Right cardiac atrium (tissue), 5 donors: ENCODE measurements around the gene F7. TPM values are rescaled to one million over a fixed set of nuclear protein-coding genes. Genes with fewer than 3 reads are reported as not detected.

Experiments
- polyA plus RNA-seq: library from polyadenylated mRNA; stranded (reverse); fragments of 200-250 nt; gene quantifications from one replicate; pipeline ENCODE4 v1.2.3, GENCODE V29; 2013
- total RNA-seq, 4 donors: library from RNA; stranded (reverse); fragmentation: NEBNext Ultra II Directional; extraction: Animal tissue kit (Norgen Biotek cat#: 25700); gene quantifications; one replicate each; pipeline ENCODE4 v1.2.1, GENCODE V29; 2021
- donor health status: healthy with polysubstance abuse.
- donor health status: DM: no; HTN: yes; CAD: no.
- donor health status: DM: no; HTN: no; CAD: no.
- donor health status: DM: no; HTN: yes; CAD: no; lungs with severe emphysema.
- donor health status: DM: yes; HTN: yes; CAD: no.

F7 gene
- total and polyA plus RNA-seq, 5 donors = 0.24 to 0.64 (median 0.37) TPM; not detected in 1

Other genes with a start within 250 kb of the F7 start
- gene MCF2L, start 136.6 kb upstream of the F7 start, total RNA-seq = 10 to 100 TPM; 18.0 to 47.5 (median 27.4) TPM
- 33.2 TPM for gene MCF2L, start 136.6 kb upstream of the F7 start, polyA plus RNA-seq
- gene F10, start 17.0 kb downstream of the F7 start, total RNA-seq = 10 to 100 TPM; 29.8 to 40.2 (median 34.4) TPM
- gene F10, start 17.0 kb downstream of the F7 start, polyA plus RNA-seq = 44.9 TPM
- under 1 TPM in 1 of 4 donors, not detected in 3; 0.15 TPM for gene PROZ, start 52.9 kb downstream of the F7 start, total RNA-seq
- gene PROZ, start 52.9 kb downstream of the F7 start, polyA plus RNA-seq = 0.14 TPM
- gene PCID2, start 102.9 kb downstream of the F7 start, total RNA-seq = 10 to 100 TPM; 42.0 to 55.1 (median 47.1) TPM
- 43.1 TPM for gene PCID2, start 102.9 kb downstream of the F7 start, polyA plus RNA-seq
- 100 to 1,000 TPM in 2 of 4 donors, 10 to 100 TPM in 2; 82.5 to 113 (median 99.9) TPM for gene CUL4A, start 103.8 kb downstream of the F7 start, total RNA-seq
- gene CUL4A, start 103.8 kb downstream of the F7 start, polyA plus RNA-seq = 53.1 TPM
- gene LAMP1, start 191.4 kb downstream of the F7 start, total RNA-seq = 100 to 1,000 TPM; 107 to 115 (median 111) TPM
- 70.1 TPM for gene LAMP1, start 191.4 kb downstream of the F7 start, polyA plus RNA-seq